ENCODE measurements around the gene FGF6.

FGF6 gene

DNA sequence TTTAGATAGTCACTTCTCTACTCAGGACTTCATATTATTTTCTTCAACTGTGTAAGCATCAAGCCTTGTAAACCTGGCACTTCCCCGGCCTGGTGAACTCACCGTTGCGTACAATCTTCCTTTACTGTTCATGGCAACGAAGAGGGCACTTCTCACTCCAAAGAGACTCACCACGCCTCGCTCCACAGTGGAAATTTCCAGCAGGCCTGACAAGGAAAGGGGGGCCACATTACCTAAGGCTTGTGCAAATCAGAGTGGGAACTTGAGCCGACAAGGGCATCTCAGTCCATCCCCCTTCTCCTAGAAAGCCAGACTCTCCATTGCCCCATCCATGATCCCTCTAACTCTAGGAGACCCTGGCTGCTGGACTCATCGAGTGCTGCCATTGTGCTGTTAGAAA lies 1.6 kb downstream of the FGF6 start:
- H2AFZ ChIP-seq (ENCODE audit: low read length), result no peak overlapping the region
- no peaks in the 10 kb centered on the region for H3K4me1 ChIP-seq (ENCODE audit: insufficient read depth, low read length, severe bottlenecking)
- H3K4me2 ChIP-seq (ENCODE audit: low read length), result no peak overlapping the region
- no peak overlapping the region for H3K4me3 ChIP-seq (ENCODE audit: low read depth, low read length, poor library complexity, severe bottlenecking)
- H4K20me1 ChIP-seq (ENCODE audit: insufficient read depth, low read length), result no peaks in the 10 kb centered on the region
- 0 out of 2 replicates have a peak, but pooled peaks cover 3% of the 10 kb centered on the region for H3K27me3 ChIP-seq (ENCODE audit: insufficient read depth, low read length)
- H3K79me2 ChIP-seq (ENCODE audit: insufficient read depth, low read length), result no peaks in the 10 kb centered on the region
- H3F3A ChIP-seq (ENCODE audit: insufficient read depth, low read length), result no peaks in the 10 kb centered on the region
- no peaks in the 10 kb centered on the region for H3K9me2 ChIP-seq (ENCODE audit: low read depth, low read length)
- no peaks in the 10 kb centered on the region for H3K36me3 ChIP-seq (ENCODE audit: insufficient read depth, low read length)
- H3K9me3 ChIP-seq (ENCODE audit: low read length), result no peaks in the 10 kb centered on the region
- TF ChIP-seq EZH2 (IDR thresholded peaks at IDR 0.05; ENCODE audit: borderline replicate concordance, low read length), result no peak
- TF ChIP-seq, protein P1, sequence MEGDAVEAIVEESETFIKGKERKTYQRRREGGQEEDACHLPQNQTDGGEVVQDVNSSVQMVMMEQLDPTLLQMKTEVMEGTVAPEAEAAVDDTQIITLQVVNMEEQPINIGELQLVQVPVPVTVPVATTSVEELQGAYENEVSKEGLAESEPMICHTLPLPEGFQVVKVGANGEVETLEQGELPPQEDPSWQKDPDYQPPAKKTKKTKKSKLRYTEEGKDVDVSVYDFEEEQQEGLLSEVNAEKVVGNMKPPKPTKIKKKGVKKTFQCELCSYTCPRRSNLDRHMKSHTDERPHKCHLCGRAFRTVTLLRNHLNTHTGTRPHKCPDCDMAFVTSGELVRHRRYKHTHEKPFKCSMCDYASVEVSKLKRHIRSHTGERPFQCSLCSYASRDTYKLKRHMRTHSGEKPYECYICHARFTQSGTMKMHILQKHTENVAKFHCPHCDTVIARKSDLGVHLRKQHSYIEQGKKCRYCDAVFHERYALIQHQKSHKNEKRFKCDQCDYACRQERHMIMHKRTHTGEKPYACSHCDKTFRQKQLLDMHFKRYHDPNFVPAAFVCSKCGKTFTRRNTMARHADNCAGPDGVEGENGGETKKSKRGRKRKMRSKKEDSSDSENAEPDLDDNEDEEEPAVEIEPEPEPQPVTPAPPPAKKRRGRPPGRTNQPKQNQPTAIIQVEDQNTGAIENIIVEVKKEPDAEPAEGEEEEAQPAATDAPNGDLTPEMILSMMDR (IDR thresholded peaks at IDR 0.05; ENCODE audit: low read length), result no peak
- H3K9ac ChIP-seq (ENCODE audit: low read length), result no peak overlapping the region
- no peak overlapping the region for H3K27ac ChIP-seq (ENCODE audit: low read depth, low read length, poor library complexity, severe bottlenecking)

DNA sequence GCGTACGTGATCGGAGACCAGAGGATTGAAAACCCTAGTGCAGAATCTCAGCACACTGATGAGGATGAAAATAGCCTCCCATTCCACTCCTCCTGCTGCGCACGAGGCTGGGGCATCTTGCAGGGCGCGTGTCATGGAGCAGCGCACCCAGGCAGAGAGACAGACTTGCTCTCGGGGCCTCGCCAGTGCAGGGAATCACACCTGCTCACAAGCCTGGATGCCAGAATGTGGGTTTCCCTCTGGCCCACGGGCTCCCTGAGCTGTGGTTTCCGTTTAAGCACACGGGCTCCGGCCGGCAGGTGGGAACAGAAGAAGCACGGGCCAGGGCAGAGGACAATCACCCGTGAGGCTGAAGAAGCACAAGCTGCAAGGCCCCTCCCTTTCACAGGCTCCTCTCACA lies 2.0 kb downstream of the FGF6 start:
- Histone ChIP-seq H3K27ac (ENCODE audit: low read depth, low read length, poor library complexity, severe bottlenecking) (no peak overlapping the region), H3K4me2 (ENCODE audit: low read length) (no peak overlapping the region), H3K4me1 (ENCODE audit: insufficient read depth, low read length, severe bottlenecking) (no peaks in the 10 kb centered on the region), H3K9me3 (ENCODE audit: low read length) (no peaks in the 10 kb centered on the region), H3K9ac (ENCODE audit: low read length) (no peak overlapping the region), H3K27me3 (ENCODE audit: insufficient read depth, low read length) (0 out of 2 replicates have a peak, but pooled peaks cover 3% of the 10 kb centered on the region), H4K20me1 (ENCODE audit: insufficient read depth, low read length) (no peaks in the 10 kb centered on the region), H3K9me2 (ENCODE audit: low read depth, low read length) (no peaks in the 10 kb centered on the region), H2AFZ (ENCODE audit: low read length) (no peak overlapping the region), H3K79me2 (ENCODE audit: insufficient read depth, low read length) (no peaks in the 10 kb centered on the region), H3K4me3 (ENCODE audit: low read depth, low read length, poor library complexity, severe bottlenecking) (no peak overlapping the region), H3K36me3 (ENCODE audit: insufficient read depth, low read length) (no peaks in the 10 kb centered on the region), H3F3A (ENCODE audit: insufficient read depth, low read length) (no peaks in the 10 kb centered on the region)
- TF ChIP-seq EZH2 (IDR thresholded peaks at IDR 0.05; ENCODE audit: borderline replicate concordance, low read length), result no peak
- TF ChIP-seq, protein P1 (IDR thresholded peaks at IDR 0.05; ENCODE audit: low read length), result no peak

DNA sequence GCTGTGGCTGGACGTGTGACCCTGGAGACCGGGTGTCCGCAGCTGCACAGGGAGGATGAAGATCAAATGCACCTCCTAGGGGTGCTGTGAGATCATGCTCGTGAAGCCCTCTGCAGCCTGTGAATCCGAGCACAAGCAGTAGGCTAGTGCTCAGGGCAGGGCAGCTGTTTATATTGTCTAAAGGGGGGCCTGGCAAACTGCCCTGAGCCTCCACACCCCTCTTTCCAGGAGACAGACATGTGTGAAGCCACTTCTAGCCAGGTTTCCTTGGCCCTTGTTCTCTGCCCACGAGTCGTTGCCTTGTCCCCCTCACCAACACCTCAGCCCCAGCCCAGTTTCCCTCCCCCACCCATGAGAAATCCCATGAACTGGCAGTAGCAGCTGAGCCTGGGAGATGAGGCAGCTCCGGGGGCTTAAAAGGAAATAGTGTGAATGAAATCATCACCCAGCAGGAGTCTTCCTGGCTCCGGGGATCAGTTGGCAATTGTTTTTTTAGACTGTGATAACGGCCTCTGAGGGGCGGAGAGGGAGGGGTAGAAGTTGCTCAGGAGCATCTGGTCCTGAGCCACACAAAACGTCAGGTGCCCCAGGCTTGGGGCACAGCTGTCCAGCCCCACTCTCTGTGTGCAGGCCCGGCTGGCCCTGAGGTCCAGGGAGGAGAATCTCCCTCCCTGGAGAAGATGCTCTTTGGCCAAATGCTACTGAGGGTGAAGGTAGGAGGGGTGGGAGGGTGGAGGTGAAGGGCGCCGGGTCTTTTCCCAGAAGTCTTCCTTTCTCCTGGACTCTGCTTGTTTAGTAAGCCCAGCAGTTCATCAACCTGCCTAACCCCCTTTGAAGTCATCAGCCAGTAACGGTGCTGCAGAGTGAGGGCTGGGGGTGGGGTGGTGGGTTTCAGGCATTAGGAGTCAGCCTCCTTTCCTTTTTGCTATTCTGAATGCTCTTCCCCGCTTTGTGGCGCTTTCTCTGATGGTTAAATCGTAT lies 4.0 kb downstream of the FGF6 start:
- Histone ChIP-seq H3K27me3 (ENCODE audit: insufficient read depth, low read length) (0 out of 2 replicates have a peak, but pooled peaks cover 3% of the 10 kb centered on the region), H3K9me2 (ENCODE audit: low read depth, low read length) (no peaks in the 10 kb centered on the region), H3K27ac (ENCODE audit: low read depth, low read length, poor library complexity, severe bottlenecking) (no peak overlapping the region), H2AFZ (ENCODE audit: low read length) (no peak overlapping the region), H3K4me2 (ENCODE audit: low read length) (no peak overlapping the region), H3K4me3 (ENCODE audit: low read depth, low read length, poor library complexity, severe bottlenecking) (no peak overlapping the region), H3K9ac (ENCODE audit: low read length) (no peak overlapping the region), H3F3A (ENCODE audit: insufficient read depth, low read length) (no peaks in the 10 kb centered on the region), H3K79me2 (ENCODE audit: insufficient read depth, low read length) (no peaks in the 10 kb centered on the region), H3K4me1 (ENCODE audit: insufficient read depth, low read length, severe bottlenecking) (no peaks in the 10 kb centered on the region), H4K20me1 (ENCODE audit: insufficient read depth, low read length) (no peaks in the 10 kb centered on the region), H3K9me3 (ENCODE audit: low read length) (no peaks in the 10 kb centered on the region), H3K36me3 (ENCODE audit: insufficient read depth, low read length) (no peaks in the 10 kb centered on the region)
- TF ChIP-seq, protein P1 (IDR thresholded peaks at IDR 0.05; ENCODE audit: low read length), result no peak
- no peak for TF ChIP-seq EZH2 (IDR thresholded peaks at IDR 0.05; ENCODE audit: borderline replicate concordance, low read length)

Measured in OCI-LY1 (cell line).